Measurements from ENCODE around the gene A1CF. TPM values are rescaled to one million over a fixed set of nuclear protein-coding genes. Genes with fewer than 3 reads are reported as not detected.

A1CF gene
- total and polyA plus RNA-seq, 2 of the 8 experiments (the other 6 are each of a cell fraction or from before 2014, with no cell fraction given): not detected

- DNase-seq (ENCODE audit: low read depth in 1 of 2, low spot score in 2 of 2) (no peak), FAIRE-seq (no peak)
- Histone ChIP-seq H3K4ac (replicated peaks; ENCODE audit: insufficient read length, low read depth, low read length) (no peak overlapping the region), H2BK15ac (ENCODE audit: low read length) (no peak overlapping the region), H3K4me3 (ENCODE audit: extremely low read depth in 1 of 4, insufficient read depth in 2 of 4, low read depth in 3 of 4, low read length in 4 of 4) (no peak overlapping the region), H3K23me2 (ENCODE audit: low read depth, low read length) (no peaks in the 10 kb centered on the region), H3K27ac (ENCODE audit: low read depth, low read length) (no peak overlapping the region), H2BK5ac (ENCODE audit: low read depth, low read length) (no peak overlapping the region), H3K36me3 (ENCODE audit: control insufficient read depth in 2 of 4, insufficient read depth in 4 of 4, low read length in 3 of 4) (no peaks in the 10 kb centered on the region), H4K8ac (ENCODE audit: extremely low read depth, insufficient read depth, low read length) (no peak overlapping the region), H4K5ac (ENCODE audit: insufficient read length, low read depth, low read length) (no peak overlapping the region), H4K20me1 (replicated peaks in 1 of 2; ENCODE audit: control insufficient read depth in 1 of 2, insufficient read depth in 2 of 2, low read length in 2 of 2) (no peaks in the 10 kb centered on the region), H3K4me1 (replicated peaks in 1 of 4; ENCODE audit: control insufficient read depth in 3 of 4, insufficient read depth in 4 of 4, low read length in 3 of 4) (peaks cover 0 to 2% (median 0%) of the 10 kb centered on the region in 4 experiments; a peak in 1 of 7 replicates), H2BK120ac (replicated peaks; ENCODE audit: low read depth, low read length) (no peak overlapping the region), H2AK5ac (ENCODE audit: low read depth, low read length) (no peak overlapping the region), H3K9me3 (ENCODE audit: insufficient read depth in 2 of 2, low read depth in 1 of 2, low read length in 1 of 2) (no peaks in the 10 kb centered on the region), H3K18ac (ENCODE audit: extremely low read depth, low read length) (no peak overlapping the region), H4K91ac (replicated peaks; ENCODE audit: insufficient read length, low read length) (no peak overlapping the region), H2AFZ (ENCODE audit: low read length) (no peak overlapping the region), H3K79me1 (ENCODE audit: low read depth, low read length) (no peaks in the 10 kb centered on the region), H3K14ac (ENCODE audit: insufficient read length) (no peak overlapping the region), H3K9ac (replicated peaks in 1 of 4; ENCODE audit: extremely low read depth in 1 of 4, low read depth in 3 of 4, low read length in 3 of 4) (no peak overlapping the region), H2BK20ac (ENCODE audit: low read length) (no peak overlapping the region), H3K79me2 (ENCODE audit: control insufficient read depth in 1 of 2, insufficient read depth in 2 of 2, low read length in 2 of 2) (no peaks in the 10 kb centered on the region), H3K23ac (ENCODE audit: insufficient read length) (no peak overlapping the region), H2BK12ac (ENCODE audit: low read depth, low read length) (no peak overlapping the region), H3K56ac (replicated peaks; ENCODE audit: insufficient read length, low read depth, low read length) (no peak overlapping the region), H3K27me3 (replicated peaks in 1 of 4; ENCODE audit: control insufficient read depth in 3 of 4, extremely low read depth in 1 of 4, insufficient read depth in 3 of 4, low read length in 3 of 4) (no peaks in the 10 kb centered on the region), H3K4me2 (ENCODE audit: insufficient read depth in 1 of 2, low read depth in 2 of 2, low read length in 2 of 2) (no peak overlapping the region)
- ChIA-PET CTCF (ENCODE audit: partially characterized antibody) (no interaction called here), POLR2A (ENCODE audit: partially characterized antibody) (no interaction called here)
- TF ChIP-seq SP1 (IDR thresholded peaks at IDR 0.05; ENCODE audit: low read depth, low read length) (no peak), TEAD4 (IDR thresholded peaks at IDR 0.05; ENCODE audit: low read depth, low read length) (peak; percentile 55; the same call in 1 of the 2 replicates), EZH2 (IDR thresholded peaks at IDR 0.05; ENCODE audit: low read depth, low read length, severe bottlenecking) (no peak), CHD1 (IDR thresholded peaks at IDR 0.05; ENCODE audit: low read depth, low read length) (no peak), TAF1 (IDR thresholded peaks at IDR 0.05; ENCODE audit: low read depth, low read length) (no peak)
- 44% methylated on average over 1 of the region's 1 CpG; no CpG with 5 or more reads in 1 of the 2 experiments for WGBS, 2 experiments (ENCODE audit: extremely low coverage in 1 of 2, insufficient coverage in 1 of 2, insufficient read length in 1 of 2, insufficient replicate concordance in 2 of 2, low coverage in 1 of 2, low lambda C conversion rate in 2 of 2, missing lambda C conversion rate in 1 of 2)
Measured at GRCh38 chr10:50846753-50847152, 38.7 kb downstream of the A1CF start.
